Right renal pelvis (tissue), 4 donors: ENCODE results near the gene KIAA1217. TPM values are rescaled to one million over a fixed set of nuclear protein-coding genes. Genes with fewer than 3 reads are reported as not detected.
A peak's percentile ranks its signal among the peaks of the same experiment; 100 is the strongest.

ENCODE experiments used
- DNase-seq, 4 donors: peaks; one replicate each; pipeline ENCODE4 v3.0.0-alpha.2; 2013; ENCODE audit warnings: low read depth in 4 of 4, low spot score in 3 of 4, missing footprints in 1 of 4
- polyA plus RNA-seq, 4 donors: library from polyadenylated mRNA; unstranded; fragments of 120-200 nt; gene quantifications; one replicate each; pipeline ENCODE4 v1.2.1, GENCODE V29; 2013; ENCODE audit not compliant: insufficient read length in 4 of 4

The KIAA1217 gene
- polyA plus RNA-seq, 4 donors = 77.7 to 94.6 (median 84.9) TPM

DNA sequence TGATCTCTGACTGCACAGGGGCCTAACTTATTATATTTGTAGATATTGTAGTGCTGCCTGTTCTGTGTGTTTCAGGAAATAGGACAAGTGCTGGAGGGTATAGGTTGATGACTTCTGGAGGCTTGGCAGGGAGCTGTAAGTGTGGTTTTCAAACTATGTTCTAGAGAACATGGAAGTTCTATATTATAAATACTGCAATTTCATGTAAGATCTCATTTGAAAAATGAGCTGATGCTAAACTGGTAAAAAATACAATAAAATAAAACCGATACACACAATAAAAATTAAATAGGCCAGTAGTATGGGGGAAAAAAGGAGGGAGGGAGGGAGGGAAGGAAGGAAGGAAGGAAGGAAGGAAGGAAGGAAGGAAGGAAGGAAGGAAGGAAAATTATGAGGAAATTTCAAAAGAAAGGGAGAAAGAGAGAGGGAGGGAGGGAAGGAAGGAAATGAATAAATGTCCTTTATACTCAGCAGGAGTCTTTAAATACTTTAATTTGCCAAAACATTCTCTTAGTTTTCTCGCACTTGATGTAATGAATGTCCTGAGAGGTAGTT lies 181.3 kb downstream of the KIAA1217 start:
- no peak for DNase-seq

DNA sequence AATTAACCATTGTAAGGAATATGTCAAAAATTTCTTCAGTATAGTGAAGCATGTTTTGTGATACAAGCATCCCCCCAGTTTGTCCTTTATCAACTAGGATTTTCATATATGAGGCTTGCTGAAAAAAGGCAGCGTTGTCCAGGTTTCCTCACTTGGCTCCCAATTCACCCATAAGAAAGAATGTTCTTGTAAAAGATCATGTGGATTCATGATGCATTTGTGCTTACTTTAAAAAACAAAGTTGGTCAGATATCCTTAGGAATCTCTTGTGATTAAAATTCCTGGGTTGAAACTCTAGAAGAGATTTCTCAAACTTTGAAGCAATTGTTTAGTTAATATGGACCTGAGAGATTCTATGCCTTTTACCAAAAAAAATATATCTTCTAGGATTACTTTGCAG lies 181.8 kb downstream of the KIAA1217 start:
- DNase-seq = no peak

DNA sequence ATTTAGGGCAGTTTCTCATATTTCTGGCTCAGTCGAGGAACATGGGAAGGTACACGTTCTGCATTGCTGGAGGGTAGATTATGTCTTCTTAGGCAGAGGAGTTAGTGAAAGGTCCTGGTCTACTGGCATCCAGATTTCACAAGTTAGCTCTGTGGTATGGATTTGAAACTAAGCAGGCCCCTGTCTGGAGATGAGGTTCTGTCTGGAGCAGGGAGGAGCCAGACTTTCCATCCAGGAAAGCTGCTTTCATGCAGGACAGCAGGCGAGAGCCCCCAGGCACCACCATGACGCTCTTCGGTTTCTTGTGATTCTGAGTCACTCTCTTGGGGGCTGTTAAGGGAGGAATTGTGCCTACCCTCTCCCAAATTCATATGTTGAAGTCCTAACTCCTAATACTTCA lies 184.3 kb downstream of the KIAA1217 start:
- DNase-seq = no peak

DNA sequence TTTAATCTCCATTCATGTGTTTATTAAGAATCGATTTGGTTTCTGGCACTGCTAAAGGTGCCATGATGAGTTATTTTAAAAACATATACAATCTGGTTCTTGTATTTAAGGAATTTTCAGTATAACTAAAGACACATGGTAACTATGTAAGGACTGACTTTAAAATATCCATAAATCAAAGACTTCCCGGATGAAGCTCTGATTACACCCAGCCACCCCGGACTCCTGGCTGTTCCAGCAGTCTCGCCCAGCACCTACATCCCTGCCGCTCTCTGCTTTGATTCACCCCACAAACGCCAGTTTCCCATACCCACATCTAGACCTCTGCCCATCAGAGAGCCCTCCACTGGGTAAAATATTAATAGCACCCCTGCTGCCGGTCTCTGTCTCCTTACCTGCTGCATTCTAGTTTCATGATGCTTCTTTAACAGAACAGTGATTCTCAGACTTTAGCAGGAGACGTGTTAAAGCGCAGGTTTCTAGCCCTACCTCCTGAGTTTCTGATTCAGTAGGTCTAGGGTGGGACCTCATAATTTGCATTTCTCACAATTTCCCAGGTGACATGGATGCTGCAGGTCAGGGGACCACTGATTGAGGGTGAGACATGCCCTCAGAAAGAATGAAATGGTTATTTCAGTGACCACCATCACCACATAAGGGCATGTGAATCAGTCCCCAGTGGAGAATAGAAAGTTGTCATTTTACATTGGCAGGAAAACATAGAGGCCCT lies 185.7 kb downstream of the KIAA1217 start:
- no peak for DNase-seq

DNA sequence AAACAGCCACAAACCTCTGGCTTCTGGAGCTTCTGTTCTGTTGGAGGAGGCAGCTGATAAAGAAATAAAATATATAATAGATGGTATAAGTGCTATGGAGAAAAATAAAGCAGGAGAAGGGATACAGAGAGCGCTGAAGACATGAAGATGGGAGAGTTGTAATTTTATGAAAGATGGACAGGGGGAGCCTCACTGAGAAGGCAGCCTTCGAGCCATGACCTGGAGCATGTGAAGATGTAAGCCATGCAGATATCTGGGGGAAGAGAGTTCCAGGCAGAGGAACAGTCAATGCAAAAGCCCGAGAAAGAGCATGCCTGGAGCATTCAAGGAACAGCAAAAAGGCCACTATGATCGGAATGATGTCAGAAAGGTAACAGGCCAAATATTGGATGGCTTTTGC lies 187.5 kb downstream of the KIAA1217 start:
- no peak for DNase-seq

DNA sequence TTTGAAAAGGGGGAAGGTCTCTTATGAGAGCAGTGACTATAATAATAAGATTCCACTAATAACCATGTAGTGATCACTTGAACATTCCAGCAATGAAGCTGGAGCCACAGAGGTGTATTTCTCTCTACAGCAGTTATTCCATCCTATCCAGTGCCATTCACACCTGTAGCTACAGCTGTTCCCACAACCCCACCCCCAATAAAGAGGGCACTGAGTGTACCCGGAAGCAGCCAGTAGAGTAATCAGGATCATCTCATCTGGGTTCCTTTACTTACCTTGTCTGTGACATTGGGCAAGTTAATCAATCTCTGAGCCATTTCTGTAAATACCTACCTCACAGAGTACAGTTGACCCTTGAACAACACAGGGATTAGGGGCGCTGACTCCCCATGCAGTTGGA lies 188.7 kb downstream of the KIAA1217 start:
- no peak for DNase-seq

DNA sequence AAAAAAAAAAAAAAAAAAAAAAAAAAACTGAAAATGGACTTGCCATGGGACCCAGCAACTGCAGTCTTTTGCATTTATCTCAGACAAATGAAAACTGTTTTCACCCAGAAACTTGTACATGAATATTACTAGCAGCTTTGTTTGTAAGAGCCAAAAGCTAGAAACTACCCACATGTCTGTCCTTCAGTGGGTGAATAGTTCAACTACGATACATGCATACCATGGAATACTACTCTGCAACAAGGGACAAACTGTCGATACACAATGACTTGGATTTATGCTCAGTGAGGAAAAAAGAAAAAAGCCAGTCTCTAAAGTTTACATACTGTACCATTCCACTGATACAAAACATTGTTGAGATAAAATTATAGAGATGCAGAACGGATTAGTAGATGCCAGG lies 195.6 kb downstream of the KIAA1217 start:
- DNase-seq = no peak

DNA sequence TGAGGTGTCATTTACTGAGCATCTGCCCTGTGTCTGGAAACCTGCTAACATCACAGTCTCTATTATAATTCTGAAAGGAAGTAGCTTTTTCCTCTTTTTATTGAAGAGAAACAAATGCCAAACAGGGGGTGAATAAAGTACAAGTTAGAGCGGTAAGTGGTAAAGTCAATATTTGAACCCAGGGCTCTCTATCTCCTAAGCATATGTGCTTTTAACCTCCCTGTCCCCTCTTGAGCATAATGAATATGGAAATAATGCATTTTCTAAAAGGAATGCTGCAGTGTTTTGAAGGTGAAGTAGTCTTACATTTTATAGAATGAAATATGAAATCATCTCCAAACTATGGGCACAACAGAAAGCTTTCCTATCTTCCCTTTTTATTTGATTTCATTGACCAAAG lies 196.7 kb downstream of the KIAA1217 start:
- no peak for DNase-seq

DNA sequence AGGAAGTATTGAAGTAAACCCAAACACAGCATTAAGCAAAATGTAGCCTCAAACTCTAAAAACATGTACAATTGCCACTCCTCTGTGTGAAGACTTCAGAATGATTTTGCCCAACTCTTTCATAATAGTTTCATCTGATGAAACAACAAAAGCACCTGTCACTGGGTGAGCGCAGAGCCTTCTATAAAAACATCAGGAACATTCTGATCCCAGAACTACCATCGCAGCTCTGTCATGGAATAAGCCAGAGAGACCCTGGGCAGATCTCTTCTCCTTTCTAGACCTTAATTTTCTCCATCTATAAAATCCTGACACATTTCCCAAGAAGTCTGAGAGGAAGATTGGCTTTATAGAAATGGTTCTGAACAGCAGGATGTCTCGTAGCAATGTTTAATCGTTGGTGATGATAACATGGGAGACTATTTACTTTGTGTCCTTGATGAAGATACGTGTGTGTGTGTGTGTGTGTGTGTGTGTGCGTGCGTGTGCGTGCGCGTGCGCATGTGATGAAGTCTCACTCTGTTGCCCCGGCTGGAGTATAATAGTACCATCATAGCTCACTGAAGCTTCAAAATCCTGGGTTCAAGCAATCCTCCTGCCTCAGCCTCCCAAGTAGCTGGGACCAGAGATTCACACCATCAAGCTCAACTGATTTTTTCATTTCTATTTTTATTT lies 198.0 kb downstream of the KIAA1217 start:
- DNase-seq = no peak

DNA sequence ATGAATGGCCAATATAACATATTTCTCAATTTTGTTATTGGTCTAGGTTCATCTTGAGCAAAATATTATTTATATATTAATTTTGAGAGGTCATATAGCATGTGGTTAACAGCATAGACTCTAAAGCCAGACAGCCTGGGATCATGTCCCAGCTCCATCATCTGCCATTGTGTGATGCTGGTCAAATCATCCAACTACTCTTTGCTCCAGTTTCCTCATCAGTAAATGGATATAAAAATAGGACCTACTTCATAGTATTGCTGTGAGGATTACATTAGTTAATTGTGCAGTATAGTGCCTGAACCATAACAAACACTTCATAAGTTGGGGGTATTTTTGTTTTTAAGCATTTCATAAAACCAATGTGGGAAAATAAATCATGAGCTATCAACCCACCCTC lies 199.0 kb downstream of the KIAA1217 start:
- no peak for DNase-seq

DNA sequence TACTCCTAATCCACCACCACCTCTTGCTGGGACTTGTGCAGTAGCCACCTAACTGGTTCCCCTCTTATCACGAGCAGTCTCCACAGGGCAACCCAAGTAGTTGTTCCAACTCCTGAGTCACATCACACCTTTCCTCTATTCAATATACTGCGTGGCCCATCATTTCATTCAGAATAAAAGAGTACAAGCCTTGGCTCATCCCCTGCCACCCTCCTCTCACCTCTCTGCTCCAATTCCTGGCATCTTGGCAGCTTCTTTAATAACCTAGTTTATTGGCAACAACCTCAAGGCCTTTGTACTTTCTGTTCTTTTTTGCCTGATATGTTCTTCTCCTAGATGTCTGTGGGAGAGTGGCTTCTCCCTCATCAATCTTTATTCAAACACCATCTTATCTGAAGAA lies 199.4 kb downstream of the KIAA1217 start:
- DNase-seq = no peak

DNA sequence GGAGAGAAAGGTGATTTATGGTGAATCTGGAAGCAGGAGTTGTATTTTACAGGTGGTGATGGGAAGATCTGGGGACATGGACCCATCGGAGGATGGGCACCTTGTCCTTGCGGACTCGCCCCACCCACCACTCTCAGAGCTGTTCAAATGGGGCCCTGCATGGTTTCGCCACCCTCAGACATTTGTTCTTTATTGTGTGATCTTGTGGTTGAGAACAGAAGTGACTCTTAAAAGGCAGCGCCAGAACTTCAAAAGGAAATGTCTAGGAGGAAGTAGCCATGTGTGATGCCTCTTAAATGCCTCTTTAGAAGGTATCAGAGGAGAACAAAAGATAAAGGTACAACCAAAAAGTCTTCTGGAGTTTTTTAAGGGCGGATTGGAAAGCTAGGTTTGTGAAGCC lies 205.7 kb downstream of the KIAA1217 start:
- no peak for DNase-seq

DNA sequence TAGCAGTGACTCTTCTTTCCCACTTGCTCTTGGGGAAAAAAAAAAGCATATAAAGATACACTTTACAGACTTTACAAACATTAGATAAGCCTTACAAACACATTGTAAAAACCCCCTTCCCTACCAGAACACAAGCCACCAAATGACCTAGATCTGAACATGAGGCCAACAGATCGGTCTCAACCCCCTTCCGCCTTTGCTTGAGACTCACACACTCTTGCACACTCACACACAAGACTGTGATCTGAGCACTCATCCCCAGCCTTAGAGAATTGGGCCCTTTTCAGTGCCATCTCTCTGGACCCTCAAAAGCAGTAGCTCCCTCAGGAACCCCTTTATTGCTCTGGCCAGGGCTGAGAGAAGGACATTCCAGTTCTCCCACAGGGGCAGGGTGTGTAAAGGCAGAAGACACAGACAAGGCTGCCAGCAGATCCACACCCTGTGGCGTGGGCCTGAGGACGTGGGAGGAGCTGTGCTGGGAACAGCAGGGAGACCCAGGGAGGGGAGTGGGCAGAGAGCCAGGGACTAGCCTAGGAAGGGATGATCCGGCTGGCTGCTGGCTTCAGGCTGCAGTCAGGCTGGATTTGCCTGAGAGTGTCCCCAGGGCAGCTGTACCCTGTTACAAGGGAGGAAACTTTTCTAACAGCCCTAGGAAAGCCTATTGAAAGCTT lies 206.7 kb downstream of the KIAA1217 start:
- peak; percentile 22 to 47 (median 38) for DNase-seq

DNA sequence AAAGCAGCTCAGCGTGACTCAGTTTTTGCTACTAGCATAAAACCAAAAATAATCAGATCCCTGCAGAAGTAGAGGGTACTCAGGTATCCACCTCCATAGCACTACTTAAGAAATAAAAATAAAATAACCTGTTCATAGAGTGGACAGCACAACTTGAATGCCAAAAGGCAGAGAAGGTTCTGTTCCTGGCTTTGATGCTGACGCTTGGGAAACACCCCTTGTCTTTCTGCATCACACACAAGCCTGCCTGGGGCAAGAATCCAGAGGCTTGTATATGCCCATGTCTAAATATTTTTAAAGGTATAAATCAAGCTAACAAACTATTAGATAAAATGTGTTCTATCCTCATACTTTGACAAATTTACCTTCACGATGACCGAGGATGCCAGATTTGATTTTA lies 207.3 kb downstream of the KIAA1217 start:
- DNase-seq = no peak

DNA sequence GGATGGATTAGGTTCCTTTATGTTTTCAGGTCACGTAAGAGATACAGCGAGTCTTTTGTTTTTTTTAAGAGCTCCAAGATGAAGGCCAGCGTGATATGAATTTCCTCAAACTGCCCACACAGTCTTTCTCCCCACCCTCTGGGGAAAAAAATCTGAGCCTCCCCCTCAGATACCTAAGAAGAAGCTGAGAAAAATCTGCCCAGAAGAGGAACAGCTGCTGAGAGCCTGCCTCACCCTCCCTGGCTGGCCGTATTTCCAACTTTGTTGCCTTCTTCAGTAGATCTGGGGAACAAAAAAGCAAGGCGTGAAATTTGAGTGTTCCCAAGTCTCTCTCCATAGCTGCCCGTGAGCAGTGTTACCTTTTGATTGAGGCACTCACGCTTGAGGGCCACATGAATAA lies 208.1 kb downstream of the KIAA1217 start:
- no peak for DNase-seq

DNA sequence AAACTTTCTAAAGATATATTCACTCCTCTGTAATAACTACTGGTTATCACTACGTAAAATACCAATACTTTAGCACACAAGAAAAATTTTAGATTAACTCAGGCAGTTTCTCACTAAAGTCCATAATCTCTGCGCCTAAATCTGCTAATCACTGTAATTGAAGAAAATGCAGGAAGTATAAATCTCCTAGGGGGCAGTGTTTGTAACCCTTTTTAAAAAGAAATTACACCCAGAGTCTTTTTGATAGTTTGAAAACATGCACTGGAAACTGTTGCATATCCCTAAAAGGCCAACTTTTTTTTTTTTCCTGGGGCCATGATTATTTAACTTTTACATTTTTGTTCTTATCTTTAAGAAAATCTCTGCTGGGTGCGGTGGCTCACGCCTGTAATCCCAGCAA lies 209.6 kb downstream of the KIAA1217 start:
- DNase-seq = no peak

DNA sequence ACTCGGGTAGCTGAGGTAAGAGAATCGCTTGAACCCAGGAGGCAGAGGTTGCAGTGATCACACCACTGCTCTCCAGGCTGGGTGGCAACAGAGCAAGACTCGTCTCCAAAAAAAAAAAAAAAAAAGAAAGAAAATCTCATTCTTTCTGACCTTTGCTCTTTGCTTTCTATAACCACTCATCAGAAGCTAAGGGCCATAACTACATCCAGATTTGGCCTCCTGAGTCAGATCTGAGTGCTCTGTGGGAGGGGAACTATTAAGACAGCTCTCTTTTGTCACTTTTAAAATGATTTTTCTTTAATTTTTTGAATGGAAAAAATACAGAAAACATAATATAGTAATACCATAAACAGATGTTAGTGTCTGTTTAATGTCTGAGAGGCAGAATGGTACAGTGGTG lies 210.1 kb downstream of the KIAA1217 start:
- DNase-seq = no peak

DNA sequence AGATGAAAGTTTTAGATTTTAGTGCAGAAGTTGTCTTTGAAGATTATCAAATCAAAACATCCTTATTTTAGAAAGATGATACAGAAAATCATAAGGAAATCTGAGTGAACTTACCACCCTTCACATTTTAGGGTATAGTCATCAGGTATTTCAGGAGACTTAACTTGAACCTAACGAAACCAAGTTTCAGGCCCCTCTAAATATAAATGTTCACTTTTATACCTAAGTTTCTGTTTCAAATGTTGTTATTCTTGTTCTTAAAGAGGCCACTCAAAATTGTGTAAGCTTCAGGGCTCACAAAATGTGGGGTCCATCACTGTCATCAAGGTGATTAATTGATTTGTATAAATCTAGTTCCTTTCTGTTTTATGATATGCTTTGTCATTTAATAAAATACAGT lies 216.2 kb downstream of the KIAA1217 start:
- no peak for DNase-seq

DNA sequence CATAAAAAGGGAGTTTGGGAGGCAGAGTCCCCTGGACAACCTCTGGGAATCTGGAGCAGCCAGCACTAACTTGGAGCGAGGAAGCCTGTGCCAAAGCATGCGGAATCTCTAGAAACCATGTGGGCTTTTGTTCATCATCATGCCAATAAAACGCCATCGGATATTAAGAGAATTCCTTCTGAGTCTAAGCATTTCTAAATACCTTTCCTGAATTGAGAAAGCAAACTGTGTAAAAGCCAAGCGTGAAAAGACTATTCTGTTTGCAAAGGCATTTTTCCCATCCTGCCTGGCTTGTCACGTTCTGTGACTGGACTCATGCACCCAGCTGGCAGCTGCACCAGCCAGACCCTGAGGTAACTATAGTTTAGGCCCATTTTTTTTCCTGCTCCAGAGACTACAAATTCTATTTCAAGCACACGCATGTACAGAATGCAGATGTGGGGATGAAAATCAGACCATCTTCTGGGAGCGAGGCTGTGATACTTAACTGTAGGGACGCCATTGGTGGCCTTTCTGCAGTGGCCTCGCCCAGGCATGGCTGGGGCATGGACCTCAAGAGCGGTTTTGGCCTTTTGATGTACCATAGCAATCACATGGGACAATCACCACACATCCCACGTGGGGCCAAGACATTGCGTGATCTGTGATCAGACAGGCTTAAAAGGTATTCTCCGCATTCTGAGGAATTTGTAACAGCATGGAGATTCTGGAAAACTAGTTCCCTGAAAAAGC lies 218.9 kb downstream of the KIAA1217 start:
- DNase-seq = no peak

DNA sequence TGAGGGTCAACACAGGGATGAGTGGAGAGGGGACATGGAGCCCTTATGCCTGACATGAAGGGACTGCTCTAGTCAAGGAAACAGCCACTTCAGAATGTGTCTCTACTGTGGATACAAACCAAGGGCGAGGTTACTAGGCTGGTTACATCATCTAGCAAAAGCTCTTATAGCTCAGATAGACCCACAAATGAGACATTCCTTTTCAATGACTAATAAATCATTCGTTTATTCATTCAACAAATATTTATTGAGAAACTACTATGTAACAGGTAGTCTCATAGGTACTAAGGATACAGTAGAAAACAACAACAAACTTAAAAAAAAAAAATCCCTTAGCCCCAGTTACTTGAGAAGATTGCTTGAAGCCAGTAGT lies 219.5 kb downstream of the KIAA1217 start:
- no peak for DNase-seq

DNA sequence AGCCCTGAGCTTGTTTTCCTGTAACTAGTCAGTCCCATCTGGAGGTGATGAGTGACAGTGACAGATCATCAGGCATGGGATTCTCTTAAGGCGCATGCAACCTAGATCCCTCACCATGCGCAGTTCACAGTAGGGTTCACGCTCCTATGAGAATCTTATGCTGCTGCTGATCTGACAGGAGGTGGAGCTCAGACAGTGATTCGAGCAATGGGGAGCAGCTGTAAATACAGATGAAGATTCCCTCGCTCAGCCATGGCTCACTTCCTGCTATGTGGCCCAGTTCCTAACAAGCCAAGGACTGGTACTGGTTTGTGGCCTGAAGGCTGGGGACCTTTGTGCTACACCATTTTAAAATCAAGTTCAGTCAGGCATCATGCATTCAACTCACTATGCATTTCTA lies 221.7 kb downstream of the KIAA1217 start:
- no peak for DNase-seq
